Activated CD8-positive, alpha-beta T cell treated with anti-CD3 and anti-CD28 coated beads for 36 hours (primary cell): ENCODE results near the gene HS1BP3. TPM values are rescaled to one million over a fixed set of nuclear protein-coding genes. Genes with fewer than 3 reads are reported as not detected.

ENCODE experiments used
- ATAC-seq: fragments of 200-7000 bp; cut with Tn5 transposase; one replicate; pipeline ENCODE4 v1.10.0; 2021; ENCODE audit warnings: mild to moderate bottlenecking, moderate library complexity
- CTCF ChIA-PET: fragments of 350-600 bp; sonication (Branson Sonifier 250); formaldehyde crosslinking; loops from one replicate; lab custom pipeline; 2021; ENCODE audit warnings: antibody characterized with exemption; lab: Charles Lee
- POLR2A ChIA-PET: fragments of 350-600 bp; sonication (Branson Sonifier 250); formaldehyde crosslinking; loops from one replicate; lab custom pipeline; 2021; ENCODE audit warnings: antibody characterized with exemption; lab: Charles Lee
- DNase-seq: peaks from one replicate; pipeline ENCODE4 v3.0.0-alpha.2; 2020
- H3K27ac Mint-ChIP-seq: one replicate; pipeline ENCODE4 v1.8.0; 2021; ENCODE audit warnings: mild to moderate bottlenecking, mixed read lengths
- H3K27me3 Mint-ChIP-seq: one replicate; pipeline ENCODE4 v1.8.0; 2021; ENCODE audit warnings: mixed read lengths
- H3K36me3 Mint-ChIP-seq: one replicate; pipeline ENCODE4 v1.8.0; 2021; ENCODE audit warnings: low read depth, mixed read lengths
- H3K4me1 Mint-ChIP-seq: one replicate; pipeline ENCODE4 v1.8.0; 2021; ENCODE audit warnings: low read depth, mixed read lengths
- H3K4me3 Mint-ChIP-seq: one replicate; pipeline ENCODE4 v1.8.0; 2021; ENCODE audit warnings: mild to moderate bottlenecking, moderate library complexity, mixed read lengths
- H3K9me3 Mint-ChIP-seq: one replicate; pipeline ENCODE4 v1.8.0; 2021; ENCODE audit warnings: mixed read lengths
- CTCF ChIP-seq: fragments of 200-600 bp; IDR thresholded peaks from one replicate; pipeline ENCODE4 v1.8.0; 2022; ENCODE audit warnings: antibody characterized with exemption, mild to moderate bottlenecking
- intact Hi-C: fragments of 100-400 bp; cut with micrococcal nuclease; formaldehyde crosslinking; loops from one replicate; pipeline ENCODE4 v1.10.0; 2022
- total RNA-seq, 2 experiments: library from RNA; stranded (reverse); gene quantifications; one replicate each; pipeline ENCODE4 v1.2.3, GENCODE V29; 2021

The HS1BP3 gene
- total RNA-seq, 2 experiments from 2014 or later, result 6.5 to 7.9 TPM

GRCh38 chr2:20603791-20604190, 47.1 kb downstream of the HS1BP3 start:
- no peak overlapping the region for H3K4me3 Mint-ChIP-seq
- TF ChIP-seq CTCF, result no peak
- H3K27me3 Mint-ChIP-seq, result no peaks in the 10 kb centered on the region
- ChIA-PET CTCF (interaction anchor here (1.1 to 2.0 kb wide), 3 partner anchors 38 to 86 kb away, joined by 3 to 10 read pairs (median 4); no protein-coding TSS in a partner anchor), POLR2A (no interaction called here)
- H3K27ac Mint-ChIP-seq, result no peak overlapping the region
- no peak for ATAC-seq
- no peak for DNase-seq
- peaks cover 2% of the 10 kb centered on the region for H3K9me3 Mint-ChIP-seq
- H3K4me1 Mint-ChIP-seq, result no peaks in the 10 kb centered on the region
- no peaks in the 10 kb centered on the region for H3K36me3 Mint-ChIP-seq
- intact Hi-C loops, result no loop called here

- CTCF ChIA-PET, result interaction anchor here (2.0 kb wide), 1 partner anchor 39 kb away, joined by 10 read pairs; no protein-coding TSS in a partner anchor
- POLR2A ChIA-PET, result no interaction called here
- no peak overlapping the region for H3K4me3 Mint-ChIP-seq
- no peaks in the 10 kb centered on the region for H3K4me1 Mint-ChIP-seq
- no peak overlapping the region for H3K27ac Mint-ChIP-seq
- intact Hi-C loops, result no loop called here
- ATAC-seq (no peak), DNase-seq (no peak)
- no peaks in the 10 kb centered on the region for H3K9me3 Mint-ChIP-seq
- TF ChIP-seq CTCF, result no peak
- no peaks in the 10 kb centered on the region for H3K36me3 Mint-ChIP-seq
- H3K27me3 Mint-ChIP-seq, result no peaks in the 10 kb centered on the region
These were observed 48.1 kb downstream of the HS1BP3 start for GRCh38 chr2:20602803-20603202.

- DNase-seq (no peak), ATAC-seq (no peak)
- CTCF ChIA-PET, result no interaction called here
- POLR2A ChIA-PET, result no interaction called here
- no peaks in the 10 kb centered on the region for H3K9me3 Mint-ChIP-seq
- H3K27me3 Mint-ChIP-seq, result no peaks in the 10 kb centered on the region
- no peaks in the 10 kb centered on the region for H3K36me3 Mint-ChIP-seq
- H3K27ac Mint-ChIP-seq, result no peak overlapping the region
- intact Hi-C loops, result no loop called here
- TF ChIP-seq CTCF, result no peak
- H3K4me3 Mint-ChIP-seq, result no peak overlapping the region
- H3K4me1 Mint-ChIP-seq, result peaks cover 6% of the 10 kb centered on the region
These were observed 50.1 kb downstream of the HS1BP3 start for GRCh38 chr2:20600756-20601325.

GRCh38 chr2:20599861-20600461, 50.9 kb downstream of the HS1BP3 start:
- no peak overlapping the region for H3K27ac Mint-ChIP-seq

More at GRCh38 chr2:20599861-20600461, 50.9 kb downstream of the HS1BP3 start:
- ChIA-PET CTCF (interaction anchor here (1.1 to 1.5 kb wide), 2 partner anchors 42 to 155 kb away, joined by 3 read pairs; no protein-coding TSS in a partner anchor), POLR2A (no interaction called here)
- H3K9me3 Mint-ChIP-seq, result no peaks in the 10 kb centered on the region
- H3K4me3 Mint-ChIP-seq, result no peak overlapping the region
- no peak for ATAC-seq
- H3K27me3 Mint-ChIP-seq, result no peaks in the 10 kb centered on the region
- H3K4me1 Mint-ChIP-seq, result peaks cover 11% of the 10 kb centered on the region
- intact Hi-C loops, result no loop called here
- no peaks in the 10 kb centered on the region for H3K36me3 Mint-ChIP-seq
- DNase-seq, result no peak
- TF ChIP-seq CTCF, result no peak
